HepG2 (cell line): ENCODE measurements around the gene FETUB. TPM values are rescaled to one million over a fixed set of nuclear protein-coding genes. Genes with fewer than 3 reads are reported as not detected.

Experiments used
- DDIT3 ChIP-seq: sonication (generic); formaldehyde crosslinking; IDR thresholded peaks from 2 replicates; pipeline ENCODE4 v1.4.0; 2020; ENCODE audit warnings: mild to moderate bottlenecking, missing genetic modification reagents
- KLF13 ChIP-seq: sonication (generic); formaldehyde crosslinking; IDR thresholded peaks from 2 replicates; pipeline ENCODE4 v1.4.0; 2020; ENCODE audit warnings: mild to moderate bottlenecking, missing genetic modification reagents
- MTERF4 ChIP-seq: sonication (generic); formaldehyde crosslinking; IDR thresholded peaks from 2 replicates; pipeline ENCODE4 v1.8.0; 2023; ENCODE audit warnings: mild to moderate bottlenecking, missing genetic modification reagents
- PBX2 ChIP-seq: IDR thresholded peaks from 2 replicates; pipeline ENCODE4 v1.6.1; 2016; ENCODE audit warnings: control low read depth
- PLRG1 ChIP-seq: fragments of 450-650 bp; conservative IDR thresholded peaks from 2 replicates; pipeline ENCODE4 v1.6.1; 2016
- TBX3 ChIP-seq: fragments of 450-650 bp; IDR thresholded peaks from 2 replicates; pipeline ENCODE4 v1.6.1; 2017; ENCODE audit warnings: antibody characterized with exemption, mild to moderate bottlenecking, inconsistent platforms, borderline replicate concordance
- TFAP4 ChIP-seq: sonication (generic); IDR thresholded peaks from 2 replicates; pipeline ENCODE4 v1.6.1; 2016; ENCODE audit warnings: low read depth, borderline replicate concordance
- WIZ ChIP-seq: sonication (generic); formaldehyde crosslinking; IDR thresholded peaks from 2 replicates; pipeline ENCODE4 v1.5.1; 2020; ENCODE audit warnings: mild to moderate bottlenecking, missing genetic modification reagents
- ZMAT3 ChIP-seq: sonication (generic); formaldehyde crosslinking; conservative IDR thresholded peaks from 2 replicates; pipeline ENCODE4 v1.7.0; 2021; ENCODE audit warnings: missing genetic modification reagents
- ZNF142 ChIP-seq: sonication (generic); formaldehyde crosslinking; IDR thresholded peaks from 2 replicates; pipeline ENCODE4 v1.4.0; 2020; ENCODE audit warnings: missing genetic modification reagents
- ZNF180 ChIP-seq: sonication (generic); formaldehyde crosslinking; IDR thresholded peaks from 2 replicates; pipeline ENCODE4 v1.4.0; 2020; ENCODE audit warnings: low read depth, missing genetic modification reagents, borderline replicate concordance
- ZNF580 ChIP-seq: IDR thresholded peaks from 2 replicates; pipeline ENCODE4 v1.6.1; 2016; ENCODE audit warnings: low read depth, borderline replicate concordance
- ZNF660 ChIP-seq: sonication (generic); formaldehyde crosslinking; IDR thresholded peaks from 2 replicates; pipeline ENCODE4 v1.5.1; 2020; ENCODE audit warnings: mild to moderate bottlenecking, low read depth, missing genetic modification reagents, borderline replicate concordance
- ZNF710 ChIP-seq: sonication (generic); formaldehyde crosslinking; IDR thresholded peaks from 2 replicates; pipeline ENCODE4 v1.5.0; 2020; ENCODE audit warnings: mild to moderate bottlenecking, missing genetic modification reagents, borderline replicate concordance
- ZNF792 ChIP-seq: IDR thresholded peaks from 2 replicates; pipeline ENCODE4 v1.6.1; 2016
- ZNF883 ChIP-seq: sonication (generic); formaldehyde crosslinking; IDR thresholded peaks from 2 replicates; pipeline ENCODE4 v1.5.1; 2020; ENCODE audit warnings: mild to moderate bottlenecking, missing genetic modification reagents; ENCODE audit errors: not compliant biosample characterization
- polyA plus RNA-seq, 8 experiments: library from polyadenylated mRNA; depleted of rRNA in 3 of 8; stranded (reverse) in 7 of 8; unstranded in 1 of 8; fragments of >200 nt; fragmentation: Illumina TruSeq in 4 of 8; extraction: Trizol in 4 of 8; gene quantifications; 2 replicates each; pipeline versions ENCODE4 v1.2.1 to v1.2.3, GENCODE V29; 2011 to 2016; ENCODE audit warnings: low read depth in 4 of 8, missing spikeins in 1 of 8, mixed read lengths in 1 of 8; ENCODE audit not compliant: insufficient read depth in 1 of 8
- total RNA-seq, 5 experiments: library from RNA; depleted of rRNA; stranded (reverse); fragments of >200 nt; fragmentation: Illumina TruSeq; extraction: Trizol; gene quantifications; 2 replicates each; pipeline ENCODE4 v1.2.3, GENCODE V29; 2016; ENCODE audit warnings: low read depth in 1 of 5

The FETUB gene
- total and polyA plus RNA-seq, 2 of the 13 experiments (the other 11 are each of a cell fraction or from before 2014, with no cell fraction given) = 2.1 to 4.4 TPM

- TF ChIP-seq MTERF4 = peak; percentile 63; the same call in 1 of the 2 replicates
- no peak for TF ChIP-seq DDIT3 (CRISPR knock-in tag)
- TF ChIP-seq ZNF883 = no peak
- no peak for TF ChIP-seq TBX3
- TF ChIP-seq TFAP4 = no peak
- no peak; the same call in 1 of the 2 replicates for TF ChIP-seq ZNF710 (CRISPR knock-in tag)
- no peak for TF ChIP-seq WIZ
- TF ChIP-seq ZMAT3 = no peak
- TF ChIP-seq ZNF792 = no peak
- TF ChIP-seq KLF13 = no peak
- no peak for TF ChIP-seq PLRG1
- no peak; the same call in 1 of the 2 replicates for TF ChIP-seq ZNF142 (CRISPR knock-in tag)
- no peak for TF ChIP-seq ZNF180
- TF ChIP-seq PBX2 (CRISPR knock-in tag) = no peak
- TF ChIP-seq ZNF660 (CRISPR knock-in tag) = no peak
- peak; percentile 66; the same call in 1 of the 2 replicates for TF ChIP-seq ZNF580 (CRISPR knock-in tag)
These were observed 22.9 kb upstream of the FETUB start (continued) for GRCh38 chr3:186617036-186617946.
